Suprapubic skin (tissue), 3 donors: Measurements from ENCODE around the gene DPYSL4.
"Not testable (repeated sequence)": the region's sequence is repeated elsewhere in the genome, so short reads cannot be mapped to it uniquely, and the experiment has no call there.

Experiments used
- CTCF ChIP-seq, 2 donors: fragments of 200-600 bp in 1 of 2; fragments of 450-650 bp in 1 of 2; sonication (generic) in 1 of 2; IDR thresholded peaks; one replicate each; pipeline ENCODE4 v1.5.1; 2016 to 2019; ENCODE audit warnings: antibody characterized with exemption in 2 of 2, mild to moderate bottlenecking in 1 of 2, moderate library complexity in 1 of 2
- POLR2A ChIP-seq, 2 donors: fragments of 450-650 bp; IDR thresholded peaks; one replicate each; pipeline ENCODE4 v1.6.1; 2017; ENCODE audit warnings: antibody characterized with exemption in 2 of 2, mild to moderate bottlenecking in 2 of 2, moderate library complexity in 2 of 2

GRCh38 chr10:132159302-132160230, 27.2 kb upstream of the DPYSL4 start:
- TF ChIP-seq POLR2A, CTCF (IDR thresholded peaks at IDR 0.05): not testable (repeated sequence)
